Tibial nerve (tissue), 4 donors: ENCODE data around the gene TSHZ2.

Source experiments
- CTCF ChIP-seq, 5 experiments: fragments of 200-600 bp in 3 of 5; fragments of 450-650 bp in 2 of 5; sonication (generic) in 3 of 5; IDR thresholded peaks; one replicate each; pipeline ENCODE4 v1.5.1; 2016 to 2019; ENCODE audit warnings: antibody characterized with exemption in 5 of 5, mild to moderate bottlenecking in 3 of 5, moderate library complexity in 2 of 5
- EP300 ChIP-seq, 2 donors: sonication (generic); formaldehyde crosslinking; IDR thresholded peaks; one replicate each; pipeline ENCODE4 v1.6.1; 2017; ENCODE audit warnings: antibody characterized with exemption in 2 of 2, mild to moderate bottlenecking in 1 of 2
- POLR2A ChIP-seq, 2 donors: fragments of 450-650 bp; IDR thresholded peaks; one replicate each; pipeline ENCODE4 v1.6.1; 2017; ENCODE audit warnings: antibody characterized with exemption in 2 of 2, mild to moderate bottlenecking in 2 of 2, moderate library complexity in 2 of 2

GRCh38 chr20:53384392-53384791, 412.2 kb downstream of the TSHZ2 start:
- TF ChIP-seq CTCF (IDR thresholded peaks at IDR 0.05) (no peak), POLR2A (IDR thresholded peaks at IDR 0.05) (no peak), EP300 (IDR thresholded peaks at IDR 0.05) (no peak)
